Heart right ventricle (tissue), 16 donors: ENCODE measurements around the gene AFMID. TPM values are rescaled to one million over a fixed set of nuclear protein-coding genes. Genes with fewer than 3 reads are reported as not detected.

Experiments used
- ATAC-seq, 8 donors: fragments of 200-7000 bp; cut with Tn5 transposase; one replicate each; pipeline ENCODE4 v1.9.1; 2020; ENCODE audit warnings: mild to moderate bottlenecking in 8 of 8, moderate library complexity in 8 of 8, moderate number of reproducible peaks in 1 of 8
- DNase-seq, 2 donors: peaks; one replicate each; pipeline ENCODE4 v3.0.0-alpha.2; 2020
- H3K27ac ChIP-seq, 10 donors: fragments of 200-600 bp; sonication (generic) in 2 of 10; one replicate each; pipeline versions ENCODE4 v1.5.0 to v1.8.0; 2020 to 2022; ENCODE audit warnings: mild to moderate bottlenecking in 3 of 10
- H3K27me3 ChIP-seq, 7 donors: fragments of 200-600 bp; one replicate each; pipeline ENCODE4 v1.8.0; 2021 to 2022; ENCODE audit warnings: mild to moderate bottlenecking in 2 of 7
- H3K36me3 ChIP-seq, 9 donors: fragments of 200-600 bp; sonication (generic) in 1 of 9; one replicate each; pipeline versions ENCODE4 v1.5.0 to v1.8.0; 2020 to 2022; ENCODE audit warnings: mild to moderate bottlenecking in 2 of 9
- H3K4me1 ChIP-seq, 9 donors: fragments of 200-600 bp; sonication (generic) in 1 of 9; one replicate each; pipeline versions ENCODE4 v1.5.0 to v1.8.0; 2020 to 2022; ENCODE audit warnings: mild to moderate bottlenecking in 4 of 9
- H3K4me3 ChIP-seq, 10 donors: fragments of 200-600 bp; sonication (generic) in 2 of 10; one replicate each; pipeline versions ENCODE4 v1.5.0 to v1.8.0; 2020 to 2022; ENCODE audit warnings: mild to moderate bottlenecking in 7 of 10, moderate library complexity in 2 of 10
- H3K9me3 ChIP-seq, 11 donors: fragments of 200-600 bp in 10 of 11; sonication (generic) in 2 of 11; one replicate each; pipeline versions ENCODE4 v1.5.0 to v1.8.0; 2013 to 2022; ENCODE audit warnings: mild to moderate bottlenecking in 2 of 11, control low read depth in 1 of 11, moderate library complexity in 1 of 11
- CTCF ChIP-seq, 9 donors: fragments of 200-600 bp; sonication (generic) in 2 of 9; IDR thresholded peaks; one replicate each; pipeline versions ENCODE4 v1.5.0 to v1.8.0; 2021 to 2022; ENCODE audit warnings: antibody characterized with exemption in 9 of 9, mild to moderate bottlenecking in 5 of 9, moderate library complexity in 1 of 9
- WGBS, 2 donors: extraction: QIAGEN DNeasy Blood & Tissue Kit; methylation state at CpG; one replicate each; pipeline ENCODE4 v1.1.7; 2013; ENCODE audit warnings: inconsistent platforms in 1 of 2; 5-methylcytosine and 5-hydroxymethylcytosine counted together
- intact Hi-C, 10 donors: fragments of 100-400 bp; cut with DNase I; formaldehyde crosslinking; loops; one replicate each; pipeline versions ENCODE4 v1.11.1 to v1.14.2; 2022
- polyA plus RNA-seq, 2 donors: library from polyadenylated mRNA; stranded (reverse); fragments of 200-250 nt; gene quantifications; one replicate each; pipeline ENCODE4 v1.2.3, GENCODE V29; 2013
- total RNA-seq, 10 donors: library from RNA; stranded (reverse); fragmentation: NEBNext Ultra II Directional in 3 of 10; extraction: Animal tissue kit (Norgen Biotek cat#: 25700) in 3 of 10; gene quantifications; one replicate each; pipeline versions ENCODE4 v1.2.1 to v1.2.4, GENCODE V29; 2021 to 2023
- donor health status: Arrhythmogenic right ventricular cardiomyopathy.
- donor health status: ischemic (EF 13 %, LVEDD 7.1; RV severe dilation, severe dysfunction).
- donor health status: healthy with polysubstance abuse.
- donor health status: DM: no; HTN: yes; CAD: no.
- donor health status: DM: no; HTN: no; CAD: no.
- donor health status: ischemic (EF 25% LVEDD 6.9; RV normal size, moderate dysfunction).
- donor health status: ischemic (EF 25% LVEDD 5.7; RV mildly dilated, moderate dysfunction).
- donor health status: healthy.
- donor health status: DM: yes; HTN: yes; CAD: no.
- donor health status: Ischemic cardiomyopathy.
- donor health status: ischemic (EF 35%, LVEDD 5.7; RV mildly dilated, moderate dysfunction).
- donor health status: nonischemic (EF 11% LVEDD 7.7; RV severe dilation, severe dysfunction).
- donor health status: DM: yes; HTN: yes; CAD: no.
- donor health status: PGD.
- donor health status: ischemic (EF 29% LVEDD 5.4; RV normal size, mild dysfunction).
- donor health status: nonischemic (EF 23%, LVEDD 6.1; RV moderate dilation, normal function).

AFMID gene
- total and polyA plus RNA-seq, 12 donors, result 13.0 to 42.4 (median 28.2) TPM

GRCh38 chr17:78247304-78247703, 60.1 kb downstream of the AFMID start:
- DNase-seq (no peak), ATAC-seq (no peak)
- Histone ChIP-seq H3K4me1 (peaks cover 0 to 17% (median 12%) of the 10 kb centered on the region in 9 donors), H3K9me3 (no peaks in the 10 kb centered on the region), H3K4me3 (no peak overlapping the region), H3K27me3 (no peaks in the 10 kb centered on the region), H3K27ac (peak overlapping the region in 5 of 10 donors; percentile 35 to 80 (median 68)), H3K36me3 (no peaks in the 10 kb centered on the region)
- no peak for TF ChIP-seq CTCF (IDR thresholded peaks at IDR 0.05)
- WGBS, 2 donors, result 85 to 86% methylated on average over 8 of the region's 8 CpGs
- intact Hi-C loops, result loop anchor here in 3 of 10 donors (5.0 to 10.0 kb wide), 3 partner anchors 120 to 135 kb away; partner anchors contain the start of gene TMC6 (in 1 of the 3)

GRCh38 chr17:78248051-78248914, 61.1 kb downstream of the AFMID start:
- H3K9me3 ChIP-seq, result no peaks in the 10 kb centered on the region
- H3K4me3 ChIP-seq, result peak overlapping the region in 3 of 10 donors; percentile 9 to 26 (median 25)
- H3K36me3 ChIP-seq, result no peaks in the 10 kb centered on the region
- H3K27me3 ChIP-seq, result no peaks in the 10 kb centered on the region
- H3K27ac ChIP-seq, result peak overlapping the region in 9 of 10 donors; percentile 17 to 80 (median 63)
- ATAC-seq (peak in 6 of 8 donors; percentile 7 to 74 (median 48)), DNase-seq (peak in 1 of 2 donors; percentile 45)
- peaks cover 0 to 25% (median 15%) of the 10 kb centered on the region in 9 donors for H3K4me1 ChIP-seq
- TF ChIP-seq CTCF (IDR thresholded peaks at IDR 0.05), result no peak
- 74 to 79% methylated on average over 30 of the region's 30 CpGs for WGBS, 2 donors
- intact Hi-C loops, result loop anchor here in 4 of 10 donors (2.0 to 10.0 kb wide), 4 partner anchors 25 to 136 kb away; partner anchors contain the start of gene TMC6 (in 1 of the 4)

GRCh38 chr17:78249074-78249817, 62.1 kb downstream of the AFMID start:
- H3K4me1 ChIP-seq, result peaks cover 0 to 34% (median 18%) of the 10 kb centered on the region in 9 donors
- no peak for TF ChIP-seq CTCF (IDR thresholded peaks at IDR 0.05)
- peak overlapping the region in 5 of 10 donors; percentile 63 to 80 (median 71) for H3K27ac ChIP-seq
- peak overlapping the region in 3 of 10 donors; percentile 9 to 26 (median 25) for H3K4me3 ChIP-seq
- ATAC-seq, result no peak
- H3K9me3 ChIP-seq, result no peaks in the 10 kb centered on the region
- no peaks in the 10 kb centered on the region for H3K27me3 ChIP-seq
- H3K36me3 ChIP-seq, result no peaks in the 10 kb centered on the region
- no peak for DNase-seq
- intact Hi-C loops, result loop anchor here in 4 of 10 donors (2.0 to 10.0 kb wide), 4 partner anchors 26 to 137 kb away; partner anchors contain the start of gene TMC6 (in 1 of the 4)
- WGBS, 2 donors, result 78 to 87% methylated on average over 16 of the region's 16 CpGs
